Natural killer cell (primary cell): ENCODE measurements around the gene CLDN34. TPM values are rescaled to one million over a fixed set of nuclear protein-coding genes. Genes with fewer than 3 reads are reported as not detected.
A peak's percentile ranks its signal among the peaks of the same experiment; 100 is the strongest.

Experiments
- ATAC-seq, 3 donors: fragments of 150-1000 bp in 2 of 3; fragments of 200-7000 bp in 1 of 3; cut with Tn5 transposase; 1 replicate in 1 of 3; 2 replicates in 2 of 3; pipeline ENCODE4 v1.10.0; 2021; ENCODE audit warnings: mild to moderate bottlenecking in 2 of 3, moderate library complexity in 2 of 3
- DNase-seq, 2 donors: peaks; one replicate each; pipeline versions ENCODE4 v3.0.0 to v3.0.0-alpha.2; 2013 to 2021; ENCODE audit warnings: mixed read lengths in 1 of 2
- H3K27ac ChIP-seq: one replicate; pipeline ENCODE4 v1.5.1; 2013; ENCODE audit warnings: mild to moderate bottlenecking, low read length
- H3K27me3 ChIP-seq: one replicate; pipeline ENCODE4 v1.6.1; 2013; ENCODE audit warnings: low read length; ENCODE audit not compliant: control insufficient read depth, insufficient read depth
- H3K36me3 ChIP-seq: one replicate; pipeline ENCODE4 v1.6.1; 2013; ENCODE audit warnings: low read length; ENCODE audit not compliant: control insufficient read depth, insufficient read depth
- H3K4me1 ChIP-seq: one replicate; pipeline ENCODE4 v1.6.1; 2013; ENCODE audit warnings: low read length; ENCODE audit not compliant: control insufficient read depth, insufficient read depth
- H3K4me3 ChIP-seq: one replicate; pipeline ENCODE4 v1.5.1; 2013; ENCODE audit warnings: low read length
- H3K9me3 ChIP-seq: one replicate; pipeline ENCODE4 v1.6.1; 2013; ENCODE audit warnings: low read length; ENCODE audit not compliant: control insufficient read depth, insufficient read depth
- H3K27ac Mint-ChIP-seq, 2 donors: one replicate each; pipeline ENCODE4 v1.8.0; 2022; ENCODE audit warnings: mild to moderate bottlenecking in 2 of 2, mixed read lengths in 2 of 2, moderate library complexity in 1 of 2
- H3K27me3 Mint-ChIP-seq, 2 donors: one replicate each; pipeline ENCODE4 v1.8.0; 2022; ENCODE audit warnings: low read depth in 2 of 2, mixed read lengths in 2 of 2
- H3K36me3 Mint-ChIP-seq: one replicate; pipeline ENCODE4 v1.8.0; 2022; ENCODE audit warnings: mixed read lengths
- H3K4me1 Mint-ChIP-seq, 2 donors: one replicate each; pipeline ENCODE4 v1.8.0; 2022; ENCODE audit warnings: mixed read lengths in 2 of 2
- H3K4me3 Mint-ChIP-seq: one replicate; pipeline ENCODE4 v1.8.0; 2022; ENCODE audit warnings: mild to moderate bottlenecking, moderate library complexity, mixed read lengths
- H3K9me3 Mint-ChIP-seq, 2 donors: one replicate each; pipeline ENCODE4 v1.8.0; 2022; ENCODE audit warnings: mixed read lengths in 2 of 2
- CTCF ChIP-seq: fragments of 200-600 bp; IDR thresholded peaks from one replicate; pipeline ENCODE4 v1.8.0; 2022; ENCODE audit warnings: antibody characterized with exemption
- WGBS: methylation state at CpG from one replicate; pipeline ENCODE4 v1.1.7; 2013; ENCODE audit warnings: missing lambda C conversion rate; ENCODE audit not compliant: insufficient coverage; 5-methylcytosine and 5-hydroxymethylcytosine counted together
- intact Hi-C: fragments of 100-400 bp; cut with micrococcal nuclease; formaldehyde crosslinking; loops from one replicate; pipeline ENCODE4 v1.14.2; 2022
- total RNA-seq, 4 donors: library from RNA; stranded (reverse); fragments of 120-200 nt in 1 of 4; gene quantifications; one replicate each; pipeline versions ENCODE4 v1.2.3 to v1.2.4, GENCODE V29; 2013 to 2022

The CLDN34 gene
- total RNA-seq, 3 donors from 2014 or later (not counting 1 experiment from before 2014, with no cell fraction given): not detected

GRCh38 chrX:9997524-9997923, 30.4 kb downstream of the CLDN34 start:
- Histone ChIP-seq H3K36me3 (no peaks in the 10 kb centered on the region), H3K4me1 (no peaks in the 10 kb centered on the region), H3K9me3 (no peaks in the 10 kb centered on the region), H3K27ac (no peak overlapping the region), H3K4me3 (no peak overlapping the region), H3K27me3 (no peaks in the 10 kb centered on the region)
- Mint-ChIP-seq H3K27me3 (peaks cover 0 to 2% of the 10 kb centered on the region in 2 donors), H3K4me1 (no peaks in the 10 kb centered on the region), H3K9me3 (no peaks in the 10 kb centered on the region), H3K36me3 (no peaks in the 10 kb centered on the region), H3K4me3 (no peak overlapping the region), H3K27ac (no peak overlapping the region)
- no peak for TF ChIP-seq CTCF
- WGBS: 68% methylated on average over 8 of the region's 8 CpGs
- intact Hi-C loops: loop anchor here (5.0 to 10.0 kb wide), 2 partner anchors 110 to 1243 kb away; no protein-coding TSS in a partner anchor
- ATAC-seq: peak in 1 of 3 donors; percentile 28
- DNase-seq: peak in 1 of 2 donors; percentile 52

GRCh38 chrX:10001496-10001895, 34.3 kb downstream of the CLDN34 start:
- no peaks in the 10 kb centered on the region for H3K9me3 Mint-ChIP-seq
- DNase-seq (no peak), ATAC-seq (no peak)
- Histone ChIP-seq H3K4me1 (no peaks in the 10 kb centered on the region), H3K9me3 (no peaks in the 10 kb centered on the region), H3K27ac (no peak overlapping the region), H3K27me3 (no peaks in the 10 kb centered on the region), H3K4me3 (no peak overlapping the region), H3K36me3 (no peaks in the 10 kb centered on the region)
- H3K4me1 Mint-ChIP-seq: peaks cover 0 to 6% of the 10 kb centered on the region in 2 donors
- no peak overlapping the region for H3K4me3 Mint-ChIP-seq
- no peaks in the 10 kb centered on the region for H3K36me3 Mint-ChIP-seq
- TF ChIP-seq CTCF: no peak
- WGBS: no CpG with 5 or more reads among the region's 3 CpGs
- intact Hi-C loops: no loop called here
- H3K27me3 Mint-ChIP-seq: peaks cover 0 to 2% of the 10 kb centered on the region in 2 donors
- no peak overlapping the region for H3K27ac Mint-ChIP-seq

GRCh38 chrX:10004832-10005475, 37.8 kb downstream of the CLDN34 start:
- Histone ChIP-seq H3K4me1 (no peaks in the 10 kb centered on the region), H3K9me3 (no peaks in the 10 kb centered on the region), H3K27me3 (no peaks in the 10 kb centered on the region), H3K36me3 (no peaks in the 10 kb centered on the region), H3K4me3 (no peak overlapping the region), H3K27ac (no peak overlapping the region)
- Mint-ChIP-seq H3K4me1 (peaks cover 0 to 6% of the 10 kb centered on the region in 2 donors), H3K36me3 (no peaks in the 10 kb centered on the region), H3K9me3 (no peaks in the 10 kb centered on the region), H3K27me3 (peaks cover 0 to 1% of the 10 kb centered on the region in 2 donors), H3K27ac (no peak overlapping the region), H3K4me3 (no peak overlapping the region)
- DNase-seq: no peak
- no peak for ATAC-seq
- no peak for TF ChIP-seq CTCF
- intact Hi-C loops: no loop called here
- WGBS: 96% methylated on average over 4 of the region's 8 CpGs

GRCh38 chrX:10006086-10006485, 38.9 kb downstream of the CLDN34 start:
- no peaks in the 10 kb centered on the region for H3K9me3 ChIP-seq
- Mint-ChIP-seq H3K27me3 (peaks cover 0 to 13% of the 10 kb centered on the region in 2 donors), H3K9me3 (no peaks in the 10 kb centered on the region), H3K36me3 (no peaks in the 10 kb centered on the region), H3K4me3 (no peak overlapping the region), H3K4me1 (peaks cover 8 to 9% of the 10 kb centered on the region in 2 donors), H3K27ac (no peak overlapping the region)
- intact Hi-C loops: no loop called here
- TF ChIP-seq CTCF: no peak
- H3K4me3 ChIP-seq: no peak overlapping the region
- no peak overlapping the region for H3K27ac ChIP-seq
- ATAC-seq (no peak), DNase-seq (no peak)
- no peaks in the 10 kb centered on the region for H3K27me3 ChIP-seq
- 98% methylated on average over 7 of the region's 8 CpGs for WGBS
- H3K36me3 ChIP-seq: no peaks in the 10 kb centered on the region
- peaks cover under 1% of the 10 kb centered on the region for H3K4me1 ChIP-seq
